Endodermal cell (in vitro differentiated cells): ENCODE data around the gene NT5C3B. TPM values are rescaled to one million over a fixed set of nuclear protein-coding genes. Genes with fewer than 3 reads are reported as not detected.

Experiments used
- DNase-seq: peaks from one replicate; pipeline ENCODE4 v3.0.0-alpha.2; 2017
- H3K27ac ChIP-seq: 2 replicates; pipeline ENCODE4 v1.5.1; 2013; ENCODE audit warnings: mild to moderate bottlenecking, low read depth, low read length, moderate library complexity
- H3K27me3 ChIP-seq: 2 replicates; pipeline ENCODE4 v1.6.1; 2013; ENCODE audit warnings: mild to moderate bottlenecking, low read length, moderate library complexity; ENCODE audit not compliant: insufficient read depth, control insufficient read depth, poor library complexity, severe bottlenecking
- H3K36me3 ChIP-seq: 2 replicates; pipeline ENCODE4 v1.7.0; 2013; ENCODE audit warnings: mild to moderate bottlenecking, low read length, moderate library complexity; ENCODE audit not compliant: control insufficient read depth, insufficient read depth
- H3K4me1 ChIP-seq: one replicate; pipeline ENCODE4 v1.7.0; 2013; ENCODE audit warnings: low read length; ENCODE audit not compliant: control insufficient read depth, insufficient read depth
- H3K4me3 ChIP-seq: 2 replicates; pipeline ENCODE4 v1.5.1; 2013; ENCODE audit warnings: mild to moderate bottlenecking, low read length, moderate library complexity
- H3K9ac ChIP-seq: 2 replicates; pipeline ENCODE4 v1.6.1; 2013; ENCODE audit warnings: mild to moderate bottlenecking, low read length, moderate library complexity; ENCODE audit not compliant: poor library complexity, severe bottlenecking; ENCODE audit errors: extremely low read depth
- H3K9me3 ChIP-seq: 2 replicates; pipeline ENCODE4 v1.6.1; 2013; ENCODE audit warnings: mild to moderate bottlenecking, low read length, moderate library complexity; ENCODE audit not compliant: control insufficient read depth
- H3K27ac Mint-ChIP-seq: 2 replicates; pipeline ENCODE4 v1.8.0; 2020; ENCODE audit warnings: mixed read lengths
- H3K27me3 Mint-ChIP-seq: 2 replicates; pipeline ENCODE4 v1.8.0; 2021; ENCODE audit warnings: mild to moderate bottlenecking, mixed read lengths; ENCODE audit not compliant: insufficient read depth
- H3K36me3 Mint-ChIP-seq: 2 replicates; pipeline ENCODE4 v1.8.0; 2020; ENCODE audit warnings: low read depth, mixed read lengths
- H3K4me1 Mint-ChIP-seq: 2 replicates; pipeline ENCODE4 v1.8.0; 2020; ENCODE audit warnings: mixed read lengths
- H3K4me3 Mint-ChIP-seq: 2 replicates; pipeline ENCODE4 v1.8.0; 2020; ENCODE audit warnings: mild to moderate bottlenecking, moderate library complexity, mixed read lengths
- H3K9me3 Mint-ChIP-seq: 2 replicates; pipeline ENCODE4 v1.8.0; 2020; ENCODE audit warnings: mild to moderate bottlenecking, mixed read lengths
- WGBS, 2 experiments: methylation state at CpG; one replicate each; pipeline versions ENCODE4 v1.1.5 to v1.1.7; 2013; ENCODE audit warnings: missing lambda C conversion rate in 2 of 2, mixed read lengths in 1 of 2; ENCODE audit not compliant: insufficient coverage in 1 of 2, insufficient read length in 1 of 2; 5-methylcytosine and 5-hydroxymethylcytosine counted together
- total RNA-seq, 2 donors: library from RNA; stranded (reverse); fragmentation: NEBNext Ultra II Directional in 1 of 2; extraction: Animal tissue kit (Norgen Biotek cat#: 25700) in 1 of 2; gene quantifications; 2 replicates in 1 of 2; 3 replicates in 1 of 2; pipeline ENCODE4 v1.2.1, GENCODE V29; 2021
- TF ChIP-seq, protein P1 (sequence below): fragments of 200-600 bp; sonication (generic); conservative IDR thresholded peaks from 2 replicates; pipeline ENCODE4 v1.5.0; 2021; ENCODE audit warnings: antibody characterized with exemption, mild to moderate bottlenecking

The NT5C3B gene
- total RNA-seq, 2 donors from 2014 or later = 65.2 to 79.5 TPM

DNA sequence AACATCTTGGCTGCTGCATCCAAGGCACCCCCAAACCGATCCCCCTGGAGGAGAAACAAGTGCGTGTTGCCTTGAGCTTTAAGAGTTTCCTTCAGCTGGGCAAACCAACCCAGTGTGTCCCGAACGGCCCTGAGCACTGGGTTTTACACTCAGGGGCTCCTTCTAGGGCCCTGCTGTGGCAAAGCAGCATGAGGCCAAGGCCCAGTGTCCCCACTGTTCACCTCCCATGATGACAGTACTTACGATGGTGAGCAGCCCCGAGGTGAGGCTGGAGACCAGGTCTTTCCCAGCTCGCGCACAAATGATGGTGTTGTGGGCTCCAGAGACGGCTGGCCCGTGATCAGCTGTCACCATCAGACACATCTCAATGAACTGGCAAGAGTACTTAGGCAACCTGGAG, 35.8 kb upstream of the NT5C3B start:
- WGBS, 2 experiments = 93 to 95% methylated on average over 10 of the region's 10 CpGs
- Histone ChIP-seq H3K9ac (no peak overlapping the region), H3K36me3 (peaks cover 74% of the 10 kb centered on the region), H3K4me3 (no peak overlapping the region), H3K4me1 (peaks cover 5% of the 10 kb centered on the region), H3K9me3 (peaks cover 5% of the 10 kb centered on the region), H3K27ac (no peak overlapping the region), H3K27me3 (no peaks in the 10 kb centered on the region)
- Mint-ChIP-seq H3K27me3 (no peaks in the 10 kb centered on the region), H3K9me3 (peaks cover 17% of the 10 kb centered on the region), H3K4me3 (no peak overlapping the region), H3K36me3 (peaks cover 88% of the 10 kb centered on the region), H3K4me1 (peaks cover 4% of the 10 kb centered on the region), H3K27ac (no peak overlapping the region)
- TF ChIP-seq, protein P1, sequence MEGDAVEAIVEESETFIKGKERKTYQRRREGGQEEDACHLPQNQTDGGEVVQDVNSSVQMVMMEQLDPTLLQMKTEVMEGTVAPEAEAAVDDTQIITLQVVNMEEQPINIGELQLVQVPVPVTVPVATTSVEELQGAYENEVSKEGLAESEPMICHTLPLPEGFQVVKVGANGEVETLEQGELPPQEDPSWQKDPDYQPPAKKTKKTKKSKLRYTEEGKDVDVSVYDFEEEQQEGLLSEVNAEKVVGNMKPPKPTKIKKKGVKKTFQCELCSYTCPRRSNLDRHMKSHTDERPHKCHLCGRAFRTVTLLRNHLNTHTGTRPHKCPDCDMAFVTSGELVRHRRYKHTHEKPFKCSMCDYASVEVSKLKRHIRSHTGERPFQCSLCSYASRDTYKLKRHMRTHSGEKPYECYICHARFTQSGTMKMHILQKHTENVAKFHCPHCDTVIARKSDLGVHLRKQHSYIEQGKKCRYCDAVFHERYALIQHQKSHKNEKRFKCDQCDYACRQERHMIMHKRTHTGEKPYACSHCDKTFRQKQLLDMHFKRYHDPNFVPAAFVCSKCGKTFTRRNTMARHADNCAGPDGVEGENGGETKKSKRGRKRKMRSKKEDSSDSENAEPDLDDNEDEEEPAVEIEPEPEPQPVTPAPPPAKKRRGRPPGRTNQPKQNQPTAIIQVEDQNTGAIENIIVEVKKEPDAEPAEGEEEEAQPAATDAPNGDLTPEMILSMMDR = no peak
- peak; percentile 44 for DNase-seq

DNA sequence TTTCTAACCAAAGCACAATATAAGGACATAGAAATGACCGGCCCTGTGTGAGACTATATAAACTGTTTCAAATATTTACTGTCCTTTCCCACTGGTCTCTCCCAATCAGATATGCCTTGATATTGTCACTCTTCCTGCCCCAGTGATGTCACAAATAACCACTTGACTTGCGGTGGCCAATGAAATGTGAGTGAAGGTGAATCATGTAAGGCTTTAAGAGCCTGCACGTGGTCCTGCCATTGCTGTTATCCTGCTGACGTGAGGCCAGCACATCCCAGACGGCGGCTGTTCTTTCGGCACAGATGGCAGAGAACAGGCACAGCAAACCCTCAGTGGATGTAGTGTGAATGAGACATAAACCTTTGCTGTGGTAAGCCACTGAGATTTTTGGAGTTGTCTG, 34.6 kb upstream of the NT5C3B start:
- Histone ChIP-seq H3K36me3 (peaks cover 78% of the 10 kb centered on the region), H3K4me3 (no peak overlapping the region), H3K27me3 (no peaks in the 10 kb centered on the region), H3K27ac (no peak overlapping the region), H3K9ac (no peak overlapping the region), H3K9me3 (peaks cover 5% of the 10 kb centered on the region), H3K4me1 (peaks cover 5% of the 10 kb centered on the region)
- H3K27me3 Mint-ChIP-seq = no peaks in the 10 kb centered on the region
- TF ChIP-seq, protein P1 = no peak
- DNase-seq = peak; percentile 45
- peaks cover 8% of the 10 kb centered on the region for H3K9me3 Mint-ChIP-seq
- H3K4me1 Mint-ChIP-seq = peaks cover 5% of the 10 kb centered on the region
- H3K4me3 Mint-ChIP-seq = no peak overlapping the region
- H3K36me3 Mint-ChIP-seq = peaks cover 84% of the 10 kb centered on the region
- no peak overlapping the region for H3K27ac Mint-ChIP-seq
- 96 to 97% methylated on average over 7 of the region's 7 CpGs for WGBS, 2 experiments

DNA sequence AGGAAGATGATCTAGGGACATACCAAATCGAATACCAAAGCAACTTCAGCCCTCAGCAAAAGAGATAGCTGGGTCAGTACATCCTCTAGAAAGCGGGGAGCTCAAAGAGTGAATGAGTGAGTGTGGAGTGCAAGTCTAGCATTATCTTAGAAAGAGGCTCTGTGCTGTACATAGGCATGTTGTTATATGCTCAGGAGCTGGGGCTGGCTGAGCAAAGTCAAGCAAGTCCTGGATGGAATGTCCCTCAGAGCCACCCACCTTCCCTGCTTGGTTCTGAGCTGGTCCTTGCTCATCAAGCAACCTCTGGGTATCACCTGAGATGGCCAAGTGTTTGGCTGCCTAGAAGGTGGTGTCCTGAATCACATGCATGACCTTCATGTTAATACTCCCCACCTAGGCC, 34.1 kb upstream of the NT5C3B start:
- Mint-ChIP-seq H3K27me3 (no peaks in the 10 kb centered on the region), H3K4me1 (peaks cover 7% of the 10 kb centered on the region), H3K4me3 (no peak overlapping the region), H3K9me3 (peaks cover 5% of the 10 kb centered on the region), H3K36me3 (peaks cover 80% of the 10 kb centered on the region), H3K27ac (peak overlapping the region; percentile 24)
- peak; percentile 47 for DNase-seq
- Histone ChIP-seq H3K36me3 (peaks cover 77% of the 10 kb centered on the region), H3K9me3 (peaks cover 4% of the 10 kb centered on the region), H3K9ac (no peak overlapping the region), H3K27ac (no peak overlapping the region), H3K4me1 (peaks cover 5% of the 10 kb centered on the region), H3K27me3 (no peaks in the 10 kb centered on the region), H3K4me3 (no peak overlapping the region)
- TF ChIP-seq, protein P1 = no peak
- 93 to 94% methylated on average over 2 of the region's 2 CpGs for WGBS, 2 experiments
